HCT116 (cell line): Measurements from ENCODE around the gene COL21A1. TPM values are rescaled to one million over a fixed set of nuclear protein-coding genes. Genes with fewer than 3 reads are reported as not detected.

Experiments
- ATAC-seq: fragments of 200-7000 bp; cut with Tn5 transposase; 2 replicates; pipeline ENCODE4 v1.9.1; 2020; ENCODE audit warnings: mild to moderate bottlenecking, moderate library complexity
- BruUV-seq: library from RNA; stranded (reverse); fragments of 400-500 nt; replicated peaks from 2 replicates; lab custom pipeline; 2021; lab: Mats Ljungman, UMichigan
- CTCF ChIA-PET: fragments of 300-600 bp; sonication (Branson Sonifier 250); formaldehyde crosslinking; loops from one replicate; lab custom pipeline; 2021; ENCODE audit warnings: antibody characterized with exemption; lab: Charles Lee
- POLR2A ChIA-PET: fragments of 300-600, 350-600 bp; sonication (Branson Sonifier 250); formaldehyde crosslinking; loops from one replicate; lab custom pipeline; 2021; ENCODE audit warnings: antibody characterized with exemption; lab: Charles Lee
- RAD21 ChIA-PET, 2 experiments: fragments of 300-600 bp; sonication (Branson Sonifier 250); formaldehyde crosslinking; loops; one replicate each; lab custom pipeline; 2023; ENCODE audit warnings: low total read pairs in 2 of 2; ENCODE audit not compliant: uncharacterized antibody in 2 of 2, unreplicated experiment in 2 of 2, low non-redundant PET in 1 of 2; lab: Charles Lee
- DNase-seq: peaks from one replicate; pipeline ENCODE4 v3.0.0-alpha.2; 2010; ENCODE audit warnings: low read depth, low spot score
- H2AFZ ChIP-seq: fragments of 200-600 bp; shearing (Covaris generic), sonication (generic); 2 replicates; pipeline ENCODE4 v1.6.1; 2017; ENCODE audit warnings: low read depth, mixed run types, mixed read lengths, antibody characterized with exemption, low read length; ENCODE audit not compliant: poor library complexity, severe bottlenecking
- H3K27ac ChIP-seq: 2 replicates; pipeline ENCODE4 v1.5.1; 2012; ENCODE audit warnings: low read depth, low read length
- H3K27me3 ChIP-seq: fragments of 200-600 bp; sonication (generic); 2 replicates; pipeline ENCODE4 v1.6.1; 2016; ENCODE audit warnings: mixed run types, low read length, mixed read lengths; ENCODE audit not compliant: insufficient read depth
- H3K36me3 ChIP-seq, 2 experiments: fragments of 200-500 bp in 1 of 2; fragments of 200-600 bp in 1 of 2; sonication (Bioruptor generic) in 1 of 2; sonication (generic) in 1 of 2; 2 replicates each; pipeline versions ENCODE4 v1.5.1 to v1.6.1; 2014 to 2016; ENCODE audit warnings: low read length in 2 of 2, inconsistent platforms in 1 of 2, mixed read lengths in 1 of 2, mixed run types in 1 of 2; ENCODE audit not compliant: insufficient read depth in 2 of 2, control insufficient read depth in 1 of 2
- H3K4me1 ChIP-seq, 2 experiments: fragments of 200-600 bp in 1 of 2; sonication (generic) in 1 of 2; 2 replicates each; pipeline versions ENCODE4 v1.5.1 to v1.6.1; 2012 to 2017; ENCODE audit warnings: low read length in 2 of 2, inconsistent platforms in 1 of 2, mild to moderate bottlenecking in 1 of 2, mixed read lengths in 1 of 2, mixed run types in 1 of 2, moderate library complexity in 1 of 2; ENCODE audit not compliant: insufficient read depth in 2 of 2, control insufficient read depth in 1 of 2
- H3K4me2 ChIP-seq: fragments of 200-600 bp; sonication (generic); 2 replicates; pipeline ENCODE4 v1.6.1; 2017; ENCODE audit warnings: mixed run types, low read length, mixed read lengths
- H3K4me3 ChIP-seq, 2 experiments: fragments of 200-600 bp in 1 of 2; sonication (generic) in 1 of 2; replicated peaks in 1 of 2; 2 replicates each; pipeline ENCODE4 v1.5.1; 2011 to 2016; ENCODE audit warnings: low read length in 2 of 2, control low read depth in 1 of 2, low read depth in 1 of 2, mild to moderate bottlenecking in 1 of 2, mixed read lengths in 1 of 2, mixed run types in 1 of 2
- H3K79me2 ChIP-seq: fragments of 200-600 bp; sonication (generic); 2 replicates; pipeline ENCODE4 v1.6.1; 2017; ENCODE audit warnings: mild to moderate bottlenecking, mixed run types, low read length, moderate library complexity, mixed read lengths; ENCODE audit not compliant: insufficient read depth
- H3K9ac ChIP-seq: fragments of 200-600 bp; sonication (generic); 2 replicates; pipeline ENCODE4 v1.6.1; 2016; ENCODE audit warnings: low read length, mixed read lengths
- H3K9me2 ChIP-seq: fragments of 200-600 bp; sonication (generic), shearing (Covaris generic); 2 replicates; pipeline ENCODE4 v1.6.1; 2017; ENCODE audit warnings: mixed run types, mild to moderate bottlenecking, moderate library complexity; ENCODE audit not compliant: insufficient read depth
- H3K9me3 ChIP-seq, 2 experiments: fragments of 200-500 bp in 1 of 2; fragments of 200-600 bp in 1 of 2; sonication (Bioruptor generic) in 1 of 2; sonication (generic) in 1 of 2; 2 replicates each; pipeline ENCODE4 v1.6.1; 2014 to 2017; ENCODE audit warnings: low read length in 2 of 2, mixed read lengths in 2 of 2, inconsistent platforms in 1 of 2, low read depth in 1 of 2, mild to moderate bottlenecking in 1 of 2, mixed run types in 1 of 2, moderate library complexity in 1 of 2; ENCODE audit not compliant: control insufficient read depth in 1 of 2, insufficient read depth in 1 of 2
- H4K20me1 ChIP-seq: fragments of 200-600 bp; sonication (generic), shearing (Covaris generic); 2 replicates; pipeline ENCODE4 v1.6.1; 2017; ENCODE audit warnings: mixed run types, mild to moderate bottlenecking, moderate library complexity; ENCODE audit not compliant: insufficient read depth
- ATF3 ChIP-seq: IDR thresholded peaks from 2 replicates; pipeline ENCODE4 v1.6.1; 2012
- CEBPB ChIP-seq: IDR thresholded peaks from 2 replicates; pipeline ENCODE4 v1.6.1; 2012; ENCODE audit warnings: low read depth
- EGR1 ChIP-seq: IDR thresholded peaks from 2 replicates; pipeline ENCODE4 v1.6.1; 2012; ENCODE audit warnings: low read depth
- ELF1 ChIP-seq: IDR thresholded peaks from 2 replicates; pipeline ENCODE4 v1.6.1; 2012; ENCODE audit warnings: low read depth, borderline replicate concordance
- EZH2 ChIP-seq: fragments of 200-600 bp; sonication (generic); IDR thresholded peaks from 2 replicates; pipeline ENCODE4 v1.6.1; 2017; ENCODE audit warnings: antibody characterized with exemption, mixed run types
- EZH2phosphoT487 ChIP-seq: fragments of 200-600 bp; IDR thresholded peaks from 2 replicates; pipeline ENCODE4 v1.6.1; 2018; ENCODE audit warnings: antibody characterized with exemption, borderline replicate concordance
- FOSL1 ChIP-seq: IDR thresholded peaks from 2 replicates; pipeline ENCODE4 v1.6.1; 2012; ENCODE audit warnings: low read depth
- JUND ChIP-seq: IDR thresholded peaks from 2 replicates; pipeline ENCODE4 v1.6.1; 2012
- MAX ChIP-seq: IDR thresholded peaks from 2 replicates; pipeline ENCODE4 v1.6.1; 2012
- POLR2A ChIP-seq: IDR thresholded peaks from 2 replicates; pipeline ENCODE4 v1.7.0; 2011; ENCODE audit warnings: borderline replicate concordance; ENCODE audit not compliant: insufficient read depth, insufficient read length; ENCODE audit errors: extremely low read depth
- POLR2AphosphoS5 ChIP-seq: IDR thresholded peaks from 2 replicates; pipeline ENCODE4 v1.6.1; 2011; ENCODE audit warnings: mild to moderate bottlenecking, low read depth, low read length, moderate library complexity
- SIN3A ChIP-seq: IDR thresholded peaks from 2 replicates; pipeline ENCODE4 v1.6.1; 2012; ENCODE audit warnings: low read depth
- TCF7L2 ChIP-seq: IDR thresholded peaks from 2 replicates; pipeline ENCODE4 v1.7.0; 2011; ENCODE audit warnings: borderline replicate concordance, inconsistent platforms; ENCODE audit not compliant: insufficient read depth, insufficient read length; ENCODE audit errors: extremely low read depth
- ZFX ChIP-seq: fragments of 450-650 bp; IDR thresholded peaks from 2 replicates; pipeline ENCODE4 v1.6.1; 2017
- ZNF274 ChIP-seq: fragments of 200-500 bp; sonication (Bioruptor generic); IDR thresholded peaks from 2 replicates; pipeline ENCODE4 v1.6.1; 2014; ENCODE audit warnings: mild to moderate bottlenecking, low read depth, low read length, inconsistent platforms
- intact Hi-C: fragments of 100-400 bp; cut with micrococcal nuclease; formaldehyde crosslinking; loops from 2 replicates; pipeline ENCODE4 v1.10.0; 2022
- total RNA-seq: library from RNA; stranded (reverse); gene quantifications from one replicate; pipeline ENCODE4 v1.2.1, GENCODE V29; 2021; ENCODE audit not compliant: unreplicated experiment
- TF ChIP-seq, protein P1 (sequence below), 3 experiments: fragments of 200-600 bp in 1 of 3; sonication (generic) in 1 of 3; IDR thresholded peaks in 2 of 3; conservative IDR thresholded peaks in 1 of 3; 2 replicates each; pipeline ENCODE4 v1.5.1; 2012 to 2017; ENCODE audit warnings: low read depth in 2 of 3, low read length in 2 of 3, antibody characterized with exemption in 1 of 3, borderline replicate concordance in 1 of 3, control low read depth in 1 of 3, mild to moderate bottlenecking in 1 of 3, mixed read lengths in 1 of 3, mixed run types in 1 of 3, moderate library complexity in 1 of 3; ENCODE audit not compliant: insufficient read depth in 1 of 3
- TF ChIP-seq, protein P2 (sequence below): IDR thresholded peaks from 2 replicates; pipeline ENCODE4 v1.6.1; 2011; ENCODE audit warnings: mild to moderate bottlenecking, low read length, moderate library complexity; ENCODE audit not compliant: insufficient replicate concordance; ENCODE audit errors: extremely low read depth
- TF ChIP-seq, protein P3 (sequence below): IDR thresholded peaks from 2 replicates; pipeline ENCODE4 v1.6.1; 2012; ENCODE audit warnings: low read depth

The COL21A1 gene
- total RNA-seq, 1 experiment from 2014 or later: not detected

GRCh38 chr6:56242346-56242745 is 5.0 kb downstream of the COL21A1 start (continued):
- TF ChIP-seq SIN3A: no peak

GRCh38 chr6:56241124-56241802 is 6.1 kb downstream of the COL21A1 start:
- no peak for ATAC-seq
- Histone ChIP-seq H3K9me3 (no peaks in the 10 kb centered on the region), H3K27ac (no peak overlapping the region), H3K36me3 (no peaks in the 10 kb centered on the region), H3K4me2 (no peak overlapping the region), H3K79me2 (no peaks in the 10 kb centered on the region), H3K9me2 (no peaks in the 10 kb centered on the region), H3K4me3 (no peak overlapping the region), H3K27me3 (no peaks in the 10 kb centered on the region), H4K20me1 (no peaks in the 10 kb centered on the region), H2AFZ (no peak overlapping the region), H3K9ac (no peak overlapping the region), H3K4me1 (no peaks in the 10 kb centered on the region)
- intact Hi-C loops: no loop called here
- no peak for DNase-seq
- RAD21 ChIA-PET: interaction anchor here in 1 of 2 experiments (0.6 kb wide), 1 partner anchor 22 kb away, joined by 3 read pairs; no protein-coding TSS in a partner anchor
- CTCF ChIA-PET: no interaction called here
- POLR2A ChIA-PET: no interaction called here
- no TSS peak for BruUV-seq
- TF ChIP-seq ATF3 (no peak), ELF1 (no peak), SIN3A (no peak), EZH2 (no peak), EGR1 (no peak), POLR2AphosphoS5 (no peak), ZFX (no peak), TCF7L2 (no peak), POLR2A (no peak), EZH2phosphoT487 (no peak), FOSL1 (no peak), MAX (no peak), CEBPB (no peak), ZNF274 (no peak), JUND (no peak)
- TF ChIP-seq, protein P1, sequence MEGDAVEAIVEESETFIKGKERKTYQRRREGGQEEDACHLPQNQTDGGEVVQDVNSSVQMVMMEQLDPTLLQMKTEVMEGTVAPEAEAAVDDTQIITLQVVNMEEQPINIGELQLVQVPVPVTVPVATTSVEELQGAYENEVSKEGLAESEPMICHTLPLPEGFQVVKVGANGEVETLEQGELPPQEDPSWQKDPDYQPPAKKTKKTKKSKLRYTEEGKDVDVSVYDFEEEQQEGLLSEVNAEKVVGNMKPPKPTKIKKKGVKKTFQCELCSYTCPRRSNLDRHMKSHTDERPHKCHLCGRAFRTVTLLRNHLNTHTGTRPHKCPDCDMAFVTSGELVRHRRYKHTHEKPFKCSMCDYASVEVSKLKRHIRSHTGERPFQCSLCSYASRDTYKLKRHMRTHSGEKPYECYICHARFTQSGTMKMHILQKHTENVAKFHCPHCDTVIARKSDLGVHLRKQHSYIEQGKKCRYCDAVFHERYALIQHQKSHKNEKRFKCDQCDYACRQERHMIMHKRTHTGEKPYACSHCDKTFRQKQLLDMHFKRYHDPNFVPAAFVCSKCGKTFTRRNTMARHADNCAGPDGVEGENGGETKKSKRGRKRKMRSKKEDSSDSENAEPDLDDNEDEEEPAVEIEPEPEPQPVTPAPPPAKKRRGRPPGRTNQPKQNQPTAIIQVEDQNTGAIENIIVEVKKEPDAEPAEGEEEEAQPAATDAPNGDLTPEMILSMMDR (IDR thresholded peaks at IDR 0.05 in 2 of 3, conservative IDR thresholded peaks at IDR 0.05 in 1 of 3; ENCODE audit: borderline replicate concordance in 1 of 3, insufficient read depth in 1 of 3, low read depth in 2 of 3, low read length in 2 of 3): no peak
- TF ChIP-seq, protein P2, sequence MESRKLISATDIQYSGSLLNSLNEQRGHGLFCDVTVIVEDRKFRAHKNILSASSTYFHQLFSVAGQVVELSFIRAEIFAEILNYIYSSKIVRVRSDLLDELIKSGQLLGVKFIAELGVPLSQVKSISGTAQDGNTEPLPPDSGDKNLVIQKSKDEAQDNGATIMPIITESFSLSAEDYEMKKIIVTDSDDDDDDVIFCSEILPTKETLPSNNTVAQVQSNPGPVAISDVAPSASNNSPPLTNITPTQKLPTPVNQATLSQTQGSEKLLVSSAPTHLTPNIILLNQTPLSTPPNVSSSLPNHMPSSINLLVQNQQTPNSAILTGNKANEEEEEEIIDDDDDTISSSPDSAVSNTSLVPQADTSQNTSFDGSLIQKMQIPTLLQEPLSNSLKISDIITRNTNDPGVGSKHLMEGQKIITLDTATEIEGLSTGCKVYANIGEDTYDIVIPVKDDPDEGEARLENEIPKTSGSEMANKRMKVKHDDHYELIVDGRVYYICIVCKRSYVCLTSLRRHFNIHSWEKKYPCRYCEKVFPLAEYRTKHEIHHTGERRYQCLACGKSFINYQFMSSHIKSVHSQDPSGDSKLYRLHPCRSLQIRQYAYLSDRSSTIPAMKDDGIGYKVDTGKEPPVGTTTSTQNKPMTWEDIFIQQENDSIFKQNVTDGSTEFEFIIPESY: no peak
- TF ChIP-seq, protein P3, sequence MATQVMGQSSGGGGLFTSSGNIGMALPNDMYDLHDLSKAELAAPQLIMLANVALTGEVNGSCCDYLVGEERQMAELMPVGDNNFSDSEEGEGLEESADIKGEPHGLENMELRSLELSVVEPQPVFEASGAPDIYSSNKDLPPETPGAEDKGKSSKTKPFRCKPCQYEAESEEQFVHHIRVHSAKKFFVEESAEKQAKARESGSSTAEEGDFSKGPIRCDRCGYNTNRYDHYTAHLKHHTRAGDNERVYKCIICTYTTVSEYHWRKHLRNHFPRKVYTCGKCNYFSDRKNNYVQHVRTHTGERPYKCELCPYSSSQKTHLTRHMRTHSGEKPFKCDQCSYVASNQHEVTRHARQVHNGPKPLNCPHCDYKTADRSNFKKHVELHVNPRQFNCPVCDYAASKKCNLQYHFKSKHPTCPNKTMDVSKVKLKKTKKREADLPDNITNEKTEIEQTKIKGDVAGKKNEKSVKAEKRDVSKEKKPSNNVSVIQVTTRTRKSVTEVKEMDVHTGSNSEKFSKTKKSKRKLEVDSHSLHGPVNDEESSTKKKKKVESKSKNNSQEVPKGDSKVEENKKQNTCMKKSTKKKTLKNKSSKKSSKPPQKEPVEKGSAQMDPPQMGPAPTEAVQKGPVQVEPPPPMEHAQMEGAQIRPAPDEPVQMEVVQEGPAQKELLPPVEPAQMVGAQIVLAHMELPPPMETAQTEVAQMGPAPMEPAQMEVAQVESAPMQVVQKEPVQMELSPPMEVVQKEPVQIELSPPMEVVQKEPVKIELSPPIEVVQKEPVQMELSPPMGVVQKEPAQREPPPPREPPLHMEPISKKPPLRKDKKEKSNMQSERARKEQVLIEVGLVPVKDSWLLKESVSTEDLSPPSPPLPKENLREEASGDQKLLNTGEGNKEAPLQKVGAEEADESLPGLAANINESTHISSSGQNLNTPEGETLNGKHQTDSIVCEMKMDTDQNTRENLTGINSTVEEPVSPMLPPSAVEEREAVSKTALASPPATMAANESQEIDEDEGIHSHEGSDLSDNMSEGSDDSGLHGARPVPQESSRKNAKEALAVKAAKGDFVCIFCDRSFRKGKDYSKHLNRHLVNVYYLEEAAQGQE: no peak
